CD14-positive monocyte (primary cell): ENCODE measurements around the gene RIMS1. TPM values are rescaled to one million over a fixed set of nuclear protein-coding genes. Genes with fewer than 3 reads are reported as not detected.

ENCODE experiments used
- DNase-seq, 3 donors: peaks; one replicate each; pipeline ENCODE4 v3.0.0-alpha.2; 2011 to 2022
- H2AFZ ChIP-seq: 2 replicates; pipeline ENCODE4 v1.6.0; 2012; ENCODE audit warnings: mild to moderate bottlenecking, low read depth, low read length, inconsistent platforms; ENCODE audit not compliant: insufficient read depth, poor library complexity, severe bottlenecking
- H3K27ac ChIP-seq, 2 donors: 1 replicate in 1 of 2; 2 replicates in 1 of 2; pipeline ENCODE4 v1.5.1; 2012 to 2013; ENCODE audit warnings: low read length in 2 of 2, control low read depth in 1 of 2, inconsistent platforms in 1 of 2, low read depth in 1 of 2, mild to moderate bottlenecking in 1 of 2
- H3K27me3 ChIP-seq, 2 donors: one replicate each; pipeline versions ENCODE4 v1.6.0 to v1.6.1; 2011 to 2013; ENCODE audit warnings: low read length in 2 of 2; ENCODE audit not compliant: control insufficient read depth in 2 of 2, insufficient read depth in 2 of 2
- H3K36me3 ChIP-seq, 2 donors: replicated peaks in 1 of 2; 1 replicate in 1 of 2; 2 replicates in 1 of 2; pipeline versions ENCODE4 v1.5.1 to v1.6.1; 2012 to 2013; ENCODE audit warnings: low read length in 2 of 2, control low read depth in 1 of 2, inconsistent platforms in 1 of 2, mild to moderate bottlenecking in 1 of 2; ENCODE audit not compliant: insufficient read depth in 2 of 2, control insufficient read depth in 1 of 2
- H3K4me1 ChIP-seq, 2 donors: 1 replicate in 1 of 2; 2 replicates in 1 of 2; pipeline versions ENCODE4 v1.5.1 to v1.6.1; 2012 to 2013; ENCODE audit warnings: low read length in 2 of 2, control low read depth in 1 of 2, inconsistent platforms in 1 of 2, mild to moderate bottlenecking in 1 of 2, moderate library complexity in 1 of 2; ENCODE audit not compliant: insufficient read depth in 2 of 2, control insufficient read depth in 1 of 2
- H3K4me2 ChIP-seq: replicated peaks from 2 replicates; pipeline ENCODE3; 2012; ENCODE audit warnings: low read length, moderate library complexity, mild to moderate bottlenecking; ENCODE audit not compliant: poor library complexity, severe bottlenecking; ENCODE audit errors: extremely low read depth
- H3K4me3 ChIP-seq, 3 experiments: fragments of 200-600 bp in 1 of 3; sonication (generic) in 1 of 3; replicated peaks in 1 of 3; 1 replicate in 2 of 3; 2 replicates in 1 of 3; pipeline ENCODE4 v1.5.1; 2011 to 2013; ENCODE audit warnings: low read length in 3 of 3, mild to moderate bottlenecking in 3 of 3, control low read depth in 2 of 3, low read depth in 2 of 3, inconsistent platforms in 1 of 3, moderate library complexity in 1 of 3
- H3K79me2 ChIP-seq: 2 replicates; pipeline ENCODE4 v1.6.0; 2012; ENCODE audit warnings: mild to moderate bottlenecking, control low read depth, inconsistent platforms, low read length, moderate library complexity; ENCODE audit not compliant: insufficient read depth
- H3K9ac ChIP-seq: 2 replicates; pipeline ENCODE4 v1.6.0; 2017; ENCODE audit warnings: low read length, mild to moderate bottlenecking; ENCODE audit not compliant: insufficient read depth, poor library complexity, severe bottlenecking
- H3K9me3 ChIP-seq, 2 donors: replicated peaks in 1 of 2; 1 replicate in 1 of 2; 2 replicates in 1 of 2; pipeline versions ENCODE4 v1.5.1 to v1.6.1; 2012 to 2013; ENCODE audit warnings: low read length in 2 of 2, control low read depth in 1 of 2; ENCODE audit not compliant: control insufficient read depth in 1 of 2, insufficient read depth in 1 of 2
- H4K20me1 ChIP-seq: 2 replicates; pipeline ENCODE4 v1.6.0; 2012; ENCODE audit warnings: mild to moderate bottlenecking, low read length, control low read depth, moderate library complexity; ENCODE audit not compliant: insufficient read depth
- H3K27ac Mint-ChIP-seq, 7 donors: one replicate each; pipeline ENCODE4 v1.8.0; 2020; ENCODE audit warnings: mild to moderate bottlenecking in 7 of 7, mixed read lengths in 7 of 7, moderate library complexity in 6 of 7, inconsistent platforms in 2 of 7
- H3K27me3 Mint-ChIP-seq, 3 donors: one replicate each; pipeline ENCODE4 v1.8.0; 2021 to 2022; ENCODE audit warnings: low read depth in 3 of 3, mild to moderate bottlenecking in 3 of 3, mixed read lengths in 3 of 3, moderate library complexity in 3 of 3, inconsistent platforms in 1 of 3
- H3K36me3 Mint-ChIP-seq, 2 donors: one replicate each; pipeline ENCODE4 v1.8.0; 2020; ENCODE audit warnings: mixed read lengths in 2 of 2, inconsistent platforms in 1 of 2, mild to moderate bottlenecking in 1 of 2
- H3K4me1 Mint-ChIP-seq: one replicate; pipeline ENCODE4 v1.8.0; 2020; ENCODE audit warnings: mild to moderate bottlenecking, mixed read lengths
- H3K4me3 Mint-ChIP-seq, 2 donors: one replicate each; pipeline ENCODE4 v1.8.0; 2020; ENCODE audit warnings: mild to moderate bottlenecking in 2 of 2, mixed read lengths in 2 of 2, moderate library complexity in 1 of 2
- H3K9me3 Mint-ChIP-seq, 7 donors: one replicate each; pipeline ENCODE4 v1.8.0; 2020 to 2022; ENCODE audit warnings: mixed read lengths in 7 of 7, mild to moderate bottlenecking in 6 of 7, moderate library complexity in 6 of 7, inconsistent platforms in 2 of 7
- WGBS: methylation state at CpG from one replicate; pipeline ENCODE4 v1.1.5; 2013; ENCODE audit warnings: missing lambda C conversion rate; ENCODE audit not compliant: insufficient coverage; 5-methylcytosine and 5-hydroxymethylcytosine counted together
- intact Hi-C, 2 donors: fragments of 100-400 bp; cut with micrococcal nuclease; formaldehyde crosslinking; loops; one replicate each; pipeline versions ENCODE4 v1.15.0 to v1.15.1; 2023
- polyA plus RNA-seq, 3 donors: library from polyadenylated mRNA; depleted of rRNA in 1 of 3; unstranded in 2 of 3; stranded (reverse) in 1 of 3; fragments of 300-500 nt in 2 of 3; fragments of >200 nt in 1 of 3; fragmentation: Illumina TruSeq in 2 of 3; gene quantifications; 1 replicate in 2 of 3; 2 replicates in 1 of 3; pipeline ENCODE4 v1.2.3, GENCODE V29; 2012 to 2021
- TF ChIP-seq, protein P1 (sequence below): fragments of 200-600 bp; IDR thresholded peaks from one replicate; pipeline ENCODE4 v1.8.0; 2022; ENCODE audit warnings: antibody characterized with exemption, mild to moderate bottlenecking

Gene RIMS1
- polyA plus RNA-seq, 3 donors, result not detected

DNA sequence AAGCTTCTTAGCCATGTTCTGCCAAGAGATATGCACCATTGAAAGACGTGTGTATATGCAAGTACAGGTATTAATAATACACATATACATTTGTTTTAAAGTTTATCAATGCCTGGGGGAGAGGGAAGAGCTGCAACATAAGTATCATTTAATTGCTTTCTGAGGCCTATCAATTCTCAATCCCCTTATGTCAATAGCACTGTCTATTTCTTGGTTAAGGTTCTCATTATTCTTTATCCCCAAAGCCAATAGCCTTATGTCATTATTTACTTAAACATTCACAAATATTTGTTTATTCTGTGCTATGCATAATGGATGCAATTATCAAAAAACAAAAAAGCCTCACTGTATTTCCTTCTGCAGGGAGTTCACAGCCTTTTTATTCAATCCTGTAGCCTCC, 385.2 kb downstream of the RIMS1 start:
- H3K4me2 ChIP-seq, result no peak overlapping the region
- H2AFZ ChIP-seq, result no peak overlapping the region
- H3K36me3 ChIP-seq, result no peaks in the 10 kb centered on the region
- intact Hi-C loops, result no loop called here
- H3K9me3 ChIP-seq, result no peaks in the 10 kb centered on the region
- TF ChIP-seq, protein P1, sequence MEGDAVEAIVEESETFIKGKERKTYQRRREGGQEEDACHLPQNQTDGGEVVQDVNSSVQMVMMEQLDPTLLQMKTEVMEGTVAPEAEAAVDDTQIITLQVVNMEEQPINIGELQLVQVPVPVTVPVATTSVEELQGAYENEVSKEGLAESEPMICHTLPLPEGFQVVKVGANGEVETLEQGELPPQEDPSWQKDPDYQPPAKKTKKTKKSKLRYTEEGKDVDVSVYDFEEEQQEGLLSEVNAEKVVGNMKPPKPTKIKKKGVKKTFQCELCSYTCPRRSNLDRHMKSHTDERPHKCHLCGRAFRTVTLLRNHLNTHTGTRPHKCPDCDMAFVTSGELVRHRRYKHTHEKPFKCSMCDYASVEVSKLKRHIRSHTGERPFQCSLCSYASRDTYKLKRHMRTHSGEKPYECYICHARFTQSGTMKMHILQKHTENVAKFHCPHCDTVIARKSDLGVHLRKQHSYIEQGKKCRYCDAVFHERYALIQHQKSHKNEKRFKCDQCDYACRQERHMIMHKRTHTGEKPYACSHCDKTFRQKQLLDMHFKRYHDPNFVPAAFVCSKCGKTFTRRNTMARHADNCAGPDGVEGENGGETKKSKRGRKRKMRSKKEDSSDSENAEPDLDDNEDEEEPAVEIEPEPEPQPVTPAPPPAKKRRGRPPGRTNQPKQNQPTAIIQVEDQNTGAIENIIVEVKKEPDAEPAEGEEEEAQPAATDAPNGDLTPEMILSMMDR, result no peak
- peaks cover 0 to 3% (median 1%) of the 10 kb centered on the region in 3 donors for H3K27me3 Mint-ChIP-seq
- no peak overlapping the region for H3K9ac ChIP-seq
- no peaks in the 10 kb centered on the region for H3K79me2 ChIP-seq
- H3K4me1 Mint-ChIP-seq, result no peaks in the 10 kb centered on the region
- no peaks in the 10 kb centered on the region for H3K4me1 ChIP-seq
- H4K20me1 ChIP-seq, result no peaks in the 10 kb centered on the region
- H3K9me3 Mint-ChIP-seq, result no peaks in the 10 kb centered on the region
- no peak overlapping the region for H3K27ac Mint-ChIP-seq
- WGBS, result no CpG with 5 or more reads among the region's 1 CpG
- H3K27ac ChIP-seq, result no peak overlapping the region
- no peak overlapping the region for H3K4me3 ChIP-seq
- no peak overlapping the region for H3K4me3 Mint-ChIP-seq
- no peak for DNase-seq
- H3K36me3 Mint-ChIP-seq, result no peaks in the 10 kb centered on the region
- no peaks in the 10 kb centered on the region for H3K27me3 ChIP-seq

DNA sequence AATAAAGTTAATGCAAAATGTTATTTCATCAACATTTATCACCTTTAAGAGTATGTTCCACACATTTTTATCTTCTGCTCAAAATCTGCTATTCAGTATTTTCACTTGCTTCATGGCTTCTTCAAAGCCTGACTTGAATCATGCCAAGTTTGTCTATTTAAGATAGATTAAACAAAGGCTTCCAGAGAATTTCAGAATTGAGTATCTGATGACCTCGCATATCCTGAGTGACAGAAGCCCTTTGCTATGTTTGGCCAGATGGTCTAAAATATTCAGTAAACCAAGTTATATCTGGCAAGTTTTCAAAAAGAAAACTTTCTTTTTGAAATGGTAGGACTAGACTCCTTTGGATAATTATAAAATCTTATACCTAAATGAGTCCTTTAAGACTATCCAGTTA, 386.6 kb downstream of the RIMS1 start:
- no peak overlapping the region for H3K9ac ChIP-seq
- Mint-ChIP-seq H3K4me3 (no peak overlapping the region), H3K9me3 (no peaks in the 10 kb centered on the region), H3K4me1 (no peaks in the 10 kb centered on the region), H3K36me3 (no peaks in the 10 kb centered on the region), H3K27ac (no peak overlapping the region), H3K27me3 (peaks cover 0 to 3% (median 1%) of the 10 kb centered on the region in 3 donors)
- H3K4me3 ChIP-seq, result no peak overlapping the region
- intact Hi-C loops, result no loop called here
- DNase-seq, result no peak
- no peaks in the 10 kb centered on the region for H3K36me3 ChIP-seq
- TF ChIP-seq, protein P1, result no peak
- no peaks in the 10 kb centered on the region for H3K9me3 ChIP-seq
- no peak overlapping the region for H3K27ac ChIP-seq
- no peaks in the 10 kb centered on the region for H3K79me2 ChIP-seq
- no peak overlapping the region for H2AFZ ChIP-seq
- H3K27me3 ChIP-seq, result no peaks in the 10 kb centered on the region
- no CpG with 5 or more reads among the region's 1 CpG for WGBS
- H3K4me1 ChIP-seq, result no peaks in the 10 kb centered on the region
- no peak overlapping the region for H3K4me2 ChIP-seq
- no peaks in the 10 kb centered on the region for H4K20me1 ChIP-seq
